ENCODE results near the gene GAS7.

DNA sequence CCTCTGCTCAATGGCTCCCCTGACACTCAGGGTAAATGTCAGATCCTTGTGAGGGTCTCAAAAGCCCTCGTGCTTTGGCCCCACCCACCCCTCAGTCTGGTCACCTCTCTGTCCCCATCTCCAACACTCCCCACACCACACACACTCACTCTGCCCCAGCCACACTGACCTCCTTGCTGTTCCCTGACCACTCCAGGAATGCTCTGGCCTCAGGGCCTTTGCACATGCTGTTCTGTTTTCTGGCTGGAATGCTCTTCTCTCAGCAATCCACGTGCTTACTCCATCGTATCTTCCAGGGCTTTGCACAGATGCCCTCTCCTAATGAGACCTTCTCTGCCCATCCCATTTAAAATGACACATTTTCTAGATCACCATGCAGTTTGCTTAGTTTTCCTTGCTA is 28.2 kb downstream of the GAS7 start:
- TF ChIP-seq CTCF (IDR thresholded peaks at IDR 0.05) = no peak
- no peak for TF ChIP-seq EP300 (IDR thresholded peaks at IDR 0.05)
